SK-N-MC (cell line): ENCODE results near the gene TMEM220.

Experiments used
- DNase-seq: peaks from one replicate; pipeline ENCODE4 v3.0.0-alpha.2; 2011; ENCODE audit warnings: low read depth, low spot score
- H3K27ac ChIP-seq: fragments of 200-600 bp; sonication (generic); 2 replicates; pipeline ENCODE4 v1.5.1; 2016; ENCODE audit warnings: mixed run types
- H3K36me3 ChIP-seq: fragments of 200-600 bp; sonication (generic); 2 replicates; pipeline ENCODE4 v1.6.1; 2017; ENCODE audit warnings: antibody characterized with exemption, low read length, mixed read lengths; ENCODE audit not compliant: insufficient read depth
- H3K4me3 ChIP-seq: fragments of 200-600 bp; sonication (generic); 2 replicates; pipeline ENCODE4 v1.5.1; 2016
- H3K9ac ChIP-seq: fragments of 200-600 bp; sonication (generic); 2 replicates; pipeline ENCODE4 v1.8.0; 2017; ENCODE audit warnings: mixed run types, mixed read lengths; ENCODE audit not compliant: insufficient read length
- H3K9me3 ChIP-seq: fragments of 200-600 bp; sonication (generic); 2 replicates; pipeline ENCODE4 v1.6.1; 2017; ENCODE audit warnings: low read depth, mild to moderate bottlenecking, antibody characterized with exemption, low read length, moderate library complexity, mixed read lengths
- EZH2 ChIP-seq: fragments of 200-600 bp; sonication (generic); IDR thresholded peaks from one replicate; pipeline ENCODE4 v1.6.1; 2017; ENCODE audit warnings: antibody characterized with exemption
- FOXP2 ChIP-seq: optimal IDR thresholded peaks from 2 replicates; pipeline ENCODE3; 2011; ENCODE audit warnings: mild to moderate bottlenecking, moderate library complexity; ENCODE audit not compliant: insufficient read depth; ENCODE audit errors: extremely low read length, control extremely low read depth
- POLR2AphosphoS5 ChIP-seq: IDR thresholded peaks from 2 replicates; pipeline ENCODE4 v1.6.1; 2012; ENCODE audit warnings: mild to moderate bottlenecking, low read depth, low read length, borderline replicate concordance

TMEM220 gene

DNA sequence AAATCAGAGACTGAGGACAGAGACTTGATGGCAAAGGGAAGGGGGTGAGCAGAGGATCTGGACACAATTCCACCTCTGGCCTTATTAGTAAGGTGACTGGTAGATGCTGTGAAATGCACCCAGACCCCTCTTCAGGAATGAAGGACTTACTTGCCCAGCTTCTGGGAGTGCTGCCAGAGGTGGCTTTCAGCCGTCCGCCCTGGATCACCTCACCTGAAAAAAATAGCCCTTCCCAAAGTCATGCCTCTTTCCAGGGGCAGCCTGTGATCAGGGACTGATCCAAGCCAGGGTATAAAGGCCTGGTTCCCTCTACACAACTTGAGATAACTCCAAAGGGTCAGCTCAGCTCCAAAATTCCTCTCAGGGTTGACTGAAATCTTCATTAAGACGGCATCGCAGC lies 20.4 kb upstream of the TMEM220 start:
- no peaks in the 10 kb centered on the region for H3K9me3 ChIP-seq
- TF ChIP-seq EZH2, result no peak
- no peak for TF ChIP-seq FOXP2
- TF ChIP-seq POLR2AphosphoS5, result no peak
- H3K27ac ChIP-seq, result no peak overlapping the region
- H3K9ac ChIP-seq, result no peak overlapping the region
- H3K4me3 ChIP-seq, result no peak overlapping the region
- H3K36me3 ChIP-seq, result no peaks in the 10 kb centered on the region
- DNase-seq, result no peak

GRCh38 chr17:10748531-10749181 lies 18.8 kb upstream of the TMEM220 start:
- no peak overlapping the region for H3K9ac ChIP-seq
- no peak for DNase-seq
- no peak overlapping the region for H3K27ac ChIP-seq
- TF ChIP-seq POLR2AphosphoS5 (no peak), FOXP2 (no peak), EZH2 (no peak)
- H3K9me3 ChIP-seq, result no peaks in the 10 kb centered on the region
- no peaks in the 10 kb centered on the region for H3K36me3 ChIP-seq
- no peak overlapping the region for H3K4me3 ChIP-seq

- Histone ChIP-seq H3K9me3 (no peaks in the 10 kb centered on the region), H3K27ac (peak overlapping the region; percentile 64), H3K36me3 (no peaks in the 10 kb centered on the region), H3K9ac (no peak overlapping the region), H3K4me3 (peak overlapping the region; percentile 57; the same call in 1 of the 2 replicates)
- TF ChIP-seq EZH2 (no peak), POLR2AphosphoS5 (no peak), FOXP2 (no peak)
- no peak for DNase-seq
These were observed 15.4 kb upstream of the TMEM220 start for GRCh38 chr17:10745231-10745630.

DNA sequence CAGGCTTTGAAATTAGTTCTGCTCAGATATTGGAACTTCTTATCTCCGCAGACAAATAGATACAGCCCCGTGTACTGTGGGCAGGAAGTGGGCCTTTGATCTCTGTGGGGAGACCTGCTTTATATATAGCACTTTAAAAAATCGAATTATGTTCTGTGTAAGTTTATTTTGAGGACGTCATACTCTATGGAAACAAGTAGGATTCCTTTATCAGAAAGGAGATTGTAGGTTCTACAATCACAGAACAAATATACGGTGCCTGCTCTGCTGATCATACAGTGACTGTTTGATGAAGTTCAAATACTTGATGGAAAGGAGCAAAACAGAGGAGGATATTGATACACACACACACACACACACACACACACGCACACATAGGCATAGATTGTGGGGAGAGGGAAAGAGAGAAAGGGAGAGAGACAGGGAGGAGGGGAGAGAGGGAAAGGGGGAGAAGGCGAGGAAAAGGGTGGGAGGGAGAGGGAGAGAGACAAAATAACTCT lies 14.7 kb upstream of the TMEM220 start:
- H3K27ac ChIP-seq, result peak overlapping the region; percentile 64
- peak overlapping the region; percentile 57 for H3K4me3 ChIP-seq
- H3K9me3 ChIP-seq, result no peaks in the 10 kb centered on the region
- no peak overlapping the region for H3K9ac ChIP-seq
- H3K36me3 ChIP-seq, result no peaks in the 10 kb centered on the region
- TF ChIP-seq EZH2, result no peak
- no peak for TF ChIP-seq FOXP2
- no peak for TF ChIP-seq POLR2AphosphoS5
- DNase-seq, result no peak

- no peak overlapping the region for H3K27ac ChIP-seq
- no peaks in the 10 kb centered on the region for H3K36me3 ChIP-seq
- no peaks in the 10 kb centered on the region for H3K9me3 ChIP-seq
- H3K9ac ChIP-seq, result no peak overlapping the region
- TF ChIP-seq FOXP2 (no peak), POLR2AphosphoS5 (no peak), EZH2 (no peak)
- no peak overlapping the region for H3K4me3 ChIP-seq
- no peak for DNase-seq
These were observed 13.6 kb upstream of the TMEM220 start for GRCh38 chr17:10743316-10744009.

- H3K36me3 ChIP-seq, result no peaks in the 10 kb centered on the region
- no peak overlapping the region for H3K9ac ChIP-seq
- TF ChIP-seq FOXP2 (no peak), EZH2 (no peak), POLR2AphosphoS5 (no peak)
- H3K9me3 ChIP-seq, result no peaks in the 10 kb centered on the region
- H3K27ac ChIP-seq, result no peak overlapping the region
- no peak for DNase-seq
- no peak overlapping the region for H3K4me3 ChIP-seq
These were observed 12.6 kb upstream of the TMEM220 start for GRCh38 chr17:10742431-10742830.

DNA sequence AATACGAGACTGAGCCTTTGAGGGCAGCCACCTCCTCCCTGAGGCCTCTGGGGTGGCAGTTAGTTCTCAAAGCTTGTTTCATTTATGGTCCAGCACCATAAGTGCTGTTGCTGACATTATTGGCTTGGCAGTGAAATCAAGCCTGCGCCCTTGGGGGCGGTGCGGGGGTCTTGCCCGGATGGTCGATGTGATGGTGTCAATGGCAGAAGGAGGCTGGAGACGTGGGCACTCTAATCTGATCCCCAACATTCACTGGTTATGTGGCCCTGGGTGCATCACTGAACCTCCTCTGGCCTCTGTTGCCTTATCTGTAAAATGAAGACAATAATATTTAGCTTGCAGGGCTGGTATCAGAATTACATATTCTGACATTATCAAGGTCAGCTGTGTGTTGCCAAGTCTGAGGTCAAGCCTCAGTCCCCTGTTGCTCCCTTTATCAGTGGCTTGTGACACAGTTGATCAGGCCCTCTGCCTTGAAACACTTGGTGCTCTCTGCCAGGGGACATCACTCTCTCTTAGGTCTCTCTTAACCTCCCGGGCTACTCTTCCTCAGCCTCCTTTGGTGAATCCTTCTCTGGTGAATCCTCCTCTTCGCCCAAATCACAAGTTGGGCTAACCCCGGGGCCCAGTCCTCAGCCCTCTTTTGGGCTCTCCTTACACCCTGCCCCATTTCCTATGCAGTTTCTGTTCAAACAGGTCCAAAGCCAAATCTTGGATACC lies 11.8 kb upstream of the TMEM220 start:
- H3K9me3 ChIP-seq, result no peaks in the 10 kb centered on the region
- TF ChIP-seq EZH2 (no peak), FOXP2 (no peak), POLR2AphosphoS5 (no peak)
- no peak overlapping the region for H3K27ac ChIP-seq
- H3K36me3 ChIP-seq, result no peaks in the 10 kb centered on the region
- no peak for DNase-seq
- H3K9ac ChIP-seq, result no peak overlapping the region
- no peak overlapping the region for H3K4me3 ChIP-seq

GRCh38 chr17:10739386-10739785 lies 9.6 kb upstream of the TMEM220 start:
- Histone ChIP-seq H3K4me3 (0 out of 2 replicates have a peak overlapping the region, but pooled peaks have one; percentile 4), H3K27ac (peak overlapping the region; percentile 77), H3K36me3 (no peaks in the 10 kb centered on the region), H3K9ac (peak overlapping the region; percentile 6), H3K9me3 (no peaks in the 10 kb centered on the region)
- TF ChIP-seq POLR2AphosphoS5, result no peak
- TF ChIP-seq FOXP2, result no peak
- TF ChIP-seq EZH2, result no peak
- no peak for DNase-seq
